ENCODE results near the gene C11orf42.

The C11orf42 gene

DNA sequence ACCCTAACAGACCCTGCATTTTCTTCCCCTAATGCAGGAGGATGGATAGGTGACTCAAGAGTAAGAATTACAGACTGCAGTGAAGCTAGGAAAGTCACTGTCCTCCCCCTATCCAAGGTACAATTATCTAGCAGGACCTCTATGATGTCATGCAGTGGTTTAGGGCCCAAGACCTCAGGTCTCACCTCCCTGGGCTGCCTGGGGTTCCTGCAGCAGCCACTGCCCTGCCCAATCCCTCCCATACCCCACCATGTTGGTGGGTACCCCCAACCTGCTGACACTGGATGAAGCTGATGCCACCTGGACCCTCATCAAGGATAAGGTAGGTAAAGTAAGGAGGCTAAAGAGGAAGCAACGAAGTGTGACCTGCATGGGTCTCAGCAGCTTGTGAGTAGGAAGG, at the start of gene C11orf42:
Gene C11orf42 (plus strand): TSS at position 192 of the 400 bp plus-strand sequence. CDS start 59 bp downstream, at position 251.
- no peak for DNase-seq

DNA sequence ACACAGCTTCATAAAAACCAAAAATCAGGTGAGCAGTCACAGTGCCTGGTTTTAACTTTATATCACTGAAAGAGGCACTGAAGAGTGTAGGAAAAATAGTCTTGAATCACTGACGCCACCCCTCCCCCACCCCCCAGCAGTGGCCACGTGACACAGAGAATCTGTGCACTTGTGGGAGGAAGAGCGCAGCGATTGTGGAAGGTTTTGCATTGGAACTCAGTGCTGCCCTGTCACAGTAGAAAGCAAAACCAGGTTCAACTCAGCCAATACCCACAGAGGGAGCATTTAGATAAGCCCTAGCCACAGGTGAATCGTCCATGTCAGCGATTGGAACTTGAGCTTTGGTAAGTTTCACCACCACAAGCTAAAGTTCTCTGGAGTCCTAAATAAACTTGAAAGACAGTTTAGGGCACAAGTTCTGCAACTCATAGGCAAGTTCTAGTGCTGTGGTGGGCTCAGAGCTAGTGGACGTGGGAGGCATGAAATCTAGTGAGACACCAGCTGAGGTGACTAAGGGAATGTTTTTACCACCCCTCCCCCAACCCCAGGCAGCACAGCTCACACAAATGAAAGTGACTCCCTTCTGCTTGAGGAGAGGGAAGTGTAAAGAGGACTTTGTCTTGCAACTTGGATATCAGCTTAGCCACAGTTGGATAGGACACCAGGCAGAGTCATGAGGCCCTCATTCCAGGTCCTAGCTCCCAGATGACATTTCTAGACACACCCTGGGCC, 48.6 kb upstream of the C11orf42 start:
- DNase-seq = no peak

- DNase-seq = no peak
Measured at GRCh38 chr11:6170226-6170625, 35.1 kb upstream of the C11orf42 start, which contains the start of gene OR52B2. OR52B2 (minus strand) TSS chr11:6170326; CDS start chr11:6170326, 0 bp downstream.

DNA sequence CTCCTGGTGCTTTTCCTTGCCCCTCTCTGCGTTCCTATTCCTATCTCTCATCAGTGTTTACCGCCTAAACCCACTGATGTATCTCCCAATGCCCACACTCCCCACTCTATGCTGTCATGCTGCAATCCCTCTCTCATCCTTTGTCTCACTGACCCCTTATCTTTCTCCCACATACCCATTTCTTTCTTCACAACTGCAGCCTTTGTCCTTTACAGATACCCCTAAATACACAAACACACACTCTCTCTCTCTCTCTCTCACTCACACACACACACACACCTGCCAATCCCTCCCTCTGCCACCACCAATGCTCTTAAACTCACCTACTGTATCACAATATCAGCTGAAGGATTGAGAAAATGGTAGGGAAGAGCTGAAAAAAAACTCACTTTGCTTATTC, 29.9 kb upstream of the C11orf42 start:
- DNase-seq = no peak

DNA sequence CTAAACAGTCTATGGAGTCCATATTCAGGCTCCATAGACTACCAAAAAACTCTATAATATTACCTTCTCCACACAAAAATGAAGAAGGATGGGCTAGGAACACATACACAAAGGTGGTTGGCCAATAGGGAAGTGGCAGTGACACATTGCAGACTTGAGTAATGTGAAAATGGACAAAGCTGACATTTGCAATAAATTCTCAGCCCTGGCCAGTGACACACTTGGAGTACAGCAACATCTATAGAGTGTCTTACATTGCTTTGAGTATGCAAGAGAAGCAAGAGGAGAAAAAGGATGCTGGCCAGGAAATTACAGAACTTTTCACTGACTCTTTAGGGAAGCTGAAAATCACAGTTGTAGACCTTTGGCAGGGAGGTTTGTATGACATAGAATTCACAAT, 13.6 kb upstream of the C11orf42 start:
- no peak for DNase-seq

GRCh38 chr11:6194065-6194581, 11.2 kb upstream of the C11orf42 start:
- no peak for DNase-seq

- no peak for DNase-seq
Measured at GRCh38 chr11:6196396-6196795, 9.0 kb upstream of the C11orf42 start.

GRCh38 chr11:6197466-6198200, 7.7 kb upstream of the C11orf42 start:
- DNase-seq = no peak

DNA sequence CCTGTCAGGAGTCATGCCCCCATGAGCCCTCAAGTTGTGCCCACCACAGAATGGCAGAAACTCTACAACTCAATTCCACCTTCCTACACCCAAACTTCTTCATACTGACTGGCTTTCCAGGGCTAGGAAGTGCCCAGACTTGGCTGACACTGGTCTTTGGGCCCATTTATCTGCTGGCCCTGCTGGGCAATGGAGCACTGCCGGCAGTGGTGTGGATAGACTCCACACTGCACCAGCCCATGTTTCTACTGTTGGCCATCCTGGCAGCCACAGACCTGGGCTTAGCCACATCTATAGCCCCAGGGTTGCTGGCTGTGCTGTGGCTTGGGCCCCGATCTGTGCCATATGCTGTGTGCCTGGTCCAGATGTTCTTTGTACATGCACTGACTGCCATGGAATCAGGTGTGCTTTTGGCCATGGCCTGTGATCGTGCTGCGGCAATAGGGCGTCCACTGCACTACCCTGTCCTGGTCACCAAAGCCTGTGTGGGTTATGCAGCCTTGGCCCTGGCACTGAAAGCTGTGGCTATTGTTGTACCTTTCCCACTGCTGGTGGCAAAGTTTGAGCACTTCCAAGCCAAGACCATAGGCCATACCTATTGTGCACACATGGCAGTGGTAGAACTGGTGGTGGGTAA, 6.1 kb upstream of the C11orf42 start, which contains the start of gene OR52W1:
Gene OR52W1 (plus strand): TSS at position 51 of the 637 bp plus-strand sequence. CDS start 0 bp downstream, at position 51.
- DNase-seq = no peak

DNA sequence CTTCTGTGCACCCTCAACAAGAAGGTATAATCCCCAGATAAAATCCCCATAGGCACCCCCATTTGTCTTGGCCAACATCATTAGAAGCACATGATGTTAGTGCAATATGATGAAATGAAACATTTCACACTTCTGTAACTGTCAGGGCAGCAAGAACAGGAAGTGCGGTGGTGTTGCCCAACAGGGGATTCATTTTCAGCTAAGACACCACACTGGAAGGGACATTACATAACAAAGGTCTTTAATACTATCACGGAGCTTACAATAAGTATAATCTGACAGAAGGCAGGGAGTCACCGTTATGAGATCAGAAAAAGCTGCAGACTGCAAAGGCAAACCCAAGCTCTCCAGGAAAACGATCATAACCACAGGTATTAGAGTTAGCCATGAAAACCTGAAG, 4.4 kb upstream of the C11orf42 start:
- no peak for DNase-seq

DNA sequence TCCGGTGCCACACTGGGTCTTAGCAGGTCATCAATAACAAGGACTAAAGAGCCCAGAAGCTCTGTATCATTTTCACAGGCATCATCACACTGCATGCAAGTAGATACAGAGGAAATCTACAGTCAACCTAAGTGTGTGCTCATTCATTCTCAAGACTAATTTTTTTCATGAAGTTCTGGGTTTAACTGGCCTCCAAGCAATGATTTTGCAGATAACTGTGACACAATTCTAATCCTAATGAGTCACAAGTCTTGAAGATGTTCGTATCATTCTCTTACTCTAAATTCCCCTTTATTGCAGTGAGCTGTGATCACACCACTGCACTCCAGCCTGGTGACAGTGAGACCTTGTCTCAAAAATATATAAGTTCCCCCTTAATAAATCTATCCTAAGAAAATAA, 3.9 kb upstream of the C11orf42 start:
- DNase-seq = no peak

- DNase-seq = no peak
Measured at GRCh38 chr11:6202041-6202440, 3.3 kb upstream of the C11orf42 start.

DNA sequence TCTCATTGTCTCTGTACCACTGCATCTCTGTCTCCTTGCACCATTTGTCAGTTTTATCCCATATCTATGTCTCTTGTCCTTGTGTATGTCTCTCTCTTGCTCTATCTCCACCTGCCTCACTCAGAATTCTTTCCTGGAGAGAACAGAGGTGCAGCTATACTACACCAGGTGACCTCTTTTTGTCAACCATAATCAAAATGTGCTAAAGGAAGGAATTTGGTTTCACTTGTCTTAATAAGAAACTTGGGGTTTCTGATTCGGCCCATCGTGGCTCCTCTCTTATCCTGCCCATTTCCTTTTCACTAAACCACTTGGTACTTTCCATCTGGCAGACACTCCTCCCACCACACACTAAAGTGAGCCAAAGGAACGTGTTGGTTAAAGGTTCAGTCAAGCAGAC, 2.0 kb upstream of the C11orf42 start:
- no peak for DNase-seq

GRCh38 chr11:6204706-6205105, 651 bp upstream of the C11orf42 start:
- DNase-seq = no peak

DNA sequence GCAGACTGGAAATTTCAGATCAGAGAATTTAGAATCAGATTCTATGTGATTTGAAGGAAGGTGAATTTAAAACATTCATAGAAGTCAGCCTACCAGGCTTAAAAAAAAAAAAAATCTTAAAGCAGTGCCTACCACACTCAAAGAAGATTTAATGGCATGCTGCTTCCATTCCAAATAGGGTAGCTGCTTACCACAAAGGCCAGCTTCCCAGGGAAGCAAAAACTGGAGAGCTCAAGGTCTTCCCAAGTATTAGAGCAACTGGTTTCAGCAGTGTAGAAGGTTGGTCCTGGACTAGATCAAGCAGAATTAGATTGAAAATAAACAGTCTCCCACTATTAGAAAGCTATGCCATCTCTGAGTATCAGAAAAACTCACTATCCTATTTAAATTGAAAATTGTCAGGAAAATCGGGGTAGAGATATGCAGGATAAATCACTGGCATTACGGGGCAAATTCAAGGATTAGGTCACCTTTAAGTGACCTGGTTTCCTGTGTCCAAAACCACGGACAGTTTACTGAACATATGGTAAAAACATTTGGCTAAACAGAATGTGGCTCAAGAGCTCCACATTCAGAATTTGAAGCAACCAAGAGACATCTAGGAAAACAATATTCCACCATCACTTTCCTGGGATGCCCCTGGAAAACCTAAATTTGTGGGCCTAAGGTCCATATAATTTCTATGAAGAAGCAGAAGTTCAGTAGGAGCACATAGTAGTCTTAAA, 1.3 kb downstream of the C11orf42 start:
- DNase-seq = no peak

DNA sequence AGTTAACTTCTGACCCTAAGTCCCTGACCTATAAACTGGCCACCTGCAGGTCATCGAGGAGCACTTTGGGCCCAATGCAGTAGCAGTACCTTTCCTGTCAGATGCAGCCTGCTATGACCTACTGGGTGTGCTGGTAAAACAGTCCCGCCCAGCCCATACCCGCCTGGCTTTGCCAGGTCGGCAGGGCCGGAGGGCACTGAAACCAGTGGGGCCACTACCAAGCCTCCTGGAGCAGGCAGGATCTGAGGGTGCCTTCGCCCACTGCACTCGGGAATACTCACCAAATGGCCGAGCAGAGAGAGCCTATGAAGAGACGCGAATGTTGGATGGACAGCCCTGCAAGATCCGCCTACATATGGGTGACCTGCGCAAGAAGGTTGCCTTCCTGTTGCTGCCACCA, 4.4 kb downstream of the C11orf42 start:
- no peak for DNase-seq

DNA sequence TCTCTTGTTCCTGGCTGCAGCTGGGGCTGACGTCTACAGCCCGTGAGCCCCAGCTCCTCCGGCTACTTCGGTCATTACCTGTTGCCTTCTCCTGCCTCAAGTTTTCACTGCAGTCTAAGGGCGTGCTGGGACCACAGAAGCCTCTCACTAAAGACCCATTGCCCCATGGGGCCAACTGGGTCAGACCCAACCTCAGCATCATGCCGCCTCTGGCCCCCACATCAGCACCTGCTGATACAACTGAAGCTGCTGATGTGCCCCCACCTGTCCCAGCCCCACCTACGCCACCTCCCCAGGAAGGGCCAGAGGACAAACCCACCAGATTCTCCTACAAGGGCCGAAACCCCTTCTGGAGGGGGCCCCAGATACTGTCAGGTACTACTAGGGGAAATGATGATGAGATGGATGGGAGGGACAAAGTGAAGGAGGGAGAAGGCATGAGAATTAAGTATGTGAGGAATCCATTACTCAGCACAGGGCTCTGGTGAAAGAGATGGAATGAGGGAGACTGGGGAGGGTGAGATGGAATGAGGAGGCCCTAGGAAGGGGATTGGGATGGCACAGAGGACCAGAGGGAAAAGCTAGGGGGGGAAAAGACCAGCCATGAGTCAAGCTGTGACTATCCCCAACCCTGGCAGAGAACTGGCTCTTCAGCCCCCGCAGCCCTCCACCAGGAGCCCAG, 5.1 kb downstream of the C11orf42 start:
- no peak for DNase-seq

DNA sequence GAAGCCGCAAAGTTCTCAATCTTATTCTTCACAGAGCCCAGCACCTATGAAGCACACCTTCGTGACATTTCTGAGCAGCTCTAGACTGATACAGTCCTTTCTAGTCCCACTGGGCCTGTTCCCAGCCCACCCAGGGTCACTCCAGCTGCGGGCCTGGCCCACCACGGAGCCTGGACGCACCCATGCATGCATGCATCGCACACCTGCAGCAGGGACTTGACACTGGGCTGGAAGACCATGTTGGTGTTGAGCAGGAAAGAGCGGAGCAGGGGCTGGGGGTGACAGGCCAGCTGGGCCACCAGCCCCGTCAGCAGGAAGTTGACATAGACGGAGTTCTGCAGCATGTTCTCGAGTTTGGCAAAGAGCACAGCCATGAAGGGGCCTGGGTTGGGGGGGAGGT, 9.2 kb downstream of the C11orf42 start:
- no peak for DNase-seq

- no peak for DNase-seq
Measured at GRCh38 chr11:6216501-6216900, 11.1 kb downstream of the C11orf42 start.

- no peak for DNase-seq
Measured at GRCh38 chr11:6217722-6218121, 12.4 kb downstream of the C11orf42 start.

- no peak for DNase-seq
Measured at GRCh38 chr11:6219359-6219758, 14.0 kb downstream of the C11orf42 start.

GRCh38 chr11:6223854-6224253, 18.5 kb downstream of the C11orf42 start:
- no peak for DNase-seq
